CD8-positive, alpha-beta memory T cell (primary cell): ENCODE results near the gene SLC6A9. TPM values are rescaled to one million over a fixed set of nuclear protein-coding genes. Genes with fewer than 3 reads are reported as not detected.
A peak's percentile ranks its signal among the peaks of the same experiment; 100 is the strongest.

Experiments
- CTCF ChIA-PET: fragments of 350-600 bp; sonication (Branson Sonifier 250); formaldehyde crosslinking; loops from one replicate; lab custom pipeline; 2021; ENCODE audit warnings: antibody characterized with exemption; lab: Charles Lee
- POLR2A ChIA-PET: fragments of 350-600 bp; sonication (Branson Sonifier 250); formaldehyde crosslinking; loops from one replicate; lab custom pipeline; 2021; ENCODE audit warnings: antibody characterized with exemption; lab: Charles Lee
- DNase-seq, 5 donors: peaks; one replicate each; pipeline versions ENCODE4 v3.0.0 to v3.0.0-alpha.2; 2020 to 2022; ENCODE audit warnings: mixed read lengths in 1 of 5
- H3K27ac ChIP-seq: one replicate; pipeline ENCODE4 v1.7.0; 2013; ENCODE audit warnings: low read depth, mild to moderate bottlenecking, low read length, moderate library complexity
- H3K27me3 ChIP-seq: 2 replicates; pipeline ENCODE4 v1.7.0; 2013; ENCODE audit warnings: low read length, mild to moderate bottlenecking; ENCODE audit not compliant: insufficient read depth, poor library complexity, severe bottlenecking
- H3K36me3 ChIP-seq: 2 replicates; pipeline ENCODE4 v1.7.0; 2013; ENCODE audit warnings: mild to moderate bottlenecking, low read length, moderate library complexity; ENCODE audit not compliant: insufficient read depth
- H3K4me1 ChIP-seq: 2 replicates; pipeline ENCODE4 v1.7.0; 2013; ENCODE audit warnings: mild to moderate bottlenecking, low read length, moderate library complexity; ENCODE audit not compliant: insufficient read depth
- H3K4me3 ChIP-seq: 2 replicates; pipeline ENCODE4 v1.7.0; 2013; ENCODE audit warnings: mild to moderate bottlenecking, low read length
- H3K9me3 ChIP-seq: 2 replicates; pipeline ENCODE4 v1.7.0; 2013; ENCODE audit warnings: mild to moderate bottlenecking, low read length
- H3K27ac Mint-ChIP-seq, 8 donors: one replicate each; pipeline ENCODE4 v1.8.0; 2020 to 2021; ENCODE audit warnings: mixed read lengths in 8 of 8, mild to moderate bottlenecking in 6 of 8, inconsistent platforms in 3 of 8, moderate library complexity in 3 of 8
- H3K27me3 Mint-ChIP-seq, 2 donors: one replicate each; pipeline ENCODE4 v1.8.0; 2020 to 2021; ENCODE audit warnings: mixed read lengths in 2 of 2, mild to moderate bottlenecking in 1 of 2, moderate library complexity in 1 of 2
- H3K36me3 Mint-ChIP-seq, 3 donors: one replicate each; pipeline ENCODE4 v1.8.0; 2020 to 2021; ENCODE audit warnings: mixed read lengths in 3 of 3, inconsistent platforms in 1 of 3, mild to moderate bottlenecking in 1 of 3
- H3K4me1 Mint-ChIP-seq, 3 donors: one replicate each; pipeline ENCODE4 v1.8.0; 2020 to 2021; ENCODE audit warnings: mixed read lengths in 3 of 3, inconsistent platforms in 1 of 3, mild to moderate bottlenecking in 1 of 3
- H3K4me3 Mint-ChIP-seq, 7 donors: one replicate each; pipeline ENCODE4 v1.8.0; 2020 to 2021; ENCODE audit warnings: mixed read lengths in 7 of 7, mild to moderate bottlenecking in 6 of 7, moderate library complexity in 4 of 7, inconsistent platforms in 2 of 7
- H3K9me3 Mint-ChIP-seq, 5 donors: one replicate each; pipeline ENCODE4 v1.8.0; 2020 to 2022; ENCODE audit warnings: mixed read lengths in 5 of 5, mild to moderate bottlenecking in 3 of 5, moderate library complexity in 2 of 5, inconsistent platforms in 1 of 5
- polyA plus RNA-seq: library from polyadenylated mRNA; unstranded; fragments of 300-500 nt; fragmentation: Illumina TruSeq; gene quantifications from one replicate; pipeline ENCODE4 v1.2.3, GENCODE V29; 2021
- total RNA-seq, 2 experiments: library from RNA; stranded (reverse); gene quantifications; one replicate each; pipeline ENCODE4 v1.2.3, GENCODE V29; 2021

SLC6A9 gene
- total and polyA plus RNA-seq, 3 experiments from 2014 or later: 0.21 to 7.3 (median 6.8) TPM

DNA sequence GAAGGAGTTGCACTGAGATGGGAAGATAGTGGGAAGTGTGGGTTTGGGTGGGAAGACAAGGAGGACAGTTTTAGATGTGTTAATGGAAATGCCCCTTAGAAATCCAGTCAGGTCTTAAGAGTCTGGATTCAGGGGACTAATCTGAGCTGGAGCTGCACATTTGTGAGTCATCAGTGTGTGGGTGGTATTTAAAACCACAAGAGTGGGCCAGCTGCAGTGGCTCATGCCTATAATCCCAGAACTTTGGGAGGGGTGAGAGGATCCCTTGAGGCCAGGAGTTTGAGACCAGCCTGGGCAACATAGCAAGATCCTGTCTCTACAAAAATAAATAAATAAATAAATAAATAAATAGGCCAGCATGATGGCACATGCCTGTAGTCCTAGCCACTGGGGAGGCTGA lies 40.9 kb upstream of the SLC6A9 start:
- no peaks in the 10 kb centered on the region for H3K36me3 ChIP-seq
- no peak overlapping the region for H3K27ac Mint-ChIP-seq
- H3K9me3 ChIP-seq: no peaks in the 10 kb centered on the region
- peaks cover 16 to 58% of the 10 kb centered on the region in 2 donors for H3K27me3 Mint-ChIP-seq
- H3K4me3 ChIP-seq: no peak overlapping the region
- POLR2A ChIA-PET: no interaction called here
- no peaks in the 10 kb centered on the region for H3K9me3 Mint-ChIP-seq
- CTCF ChIA-PET: no interaction called here
- H3K36me3 Mint-ChIP-seq: no peaks in the 10 kb centered on the region
- no peak for DNase-seq
- no peaks in the 10 kb centered on the region for H3K4me1 Mint-ChIP-seq
- H3K4me1 ChIP-seq: no peaks in the 10 kb centered on the region
- no peak overlapping the region for H3K27ac ChIP-seq
- no peaks in the 10 kb centered on the region for H3K27me3 ChIP-seq
- H3K4me3 Mint-ChIP-seq: no peak overlapping the region

DNA sequence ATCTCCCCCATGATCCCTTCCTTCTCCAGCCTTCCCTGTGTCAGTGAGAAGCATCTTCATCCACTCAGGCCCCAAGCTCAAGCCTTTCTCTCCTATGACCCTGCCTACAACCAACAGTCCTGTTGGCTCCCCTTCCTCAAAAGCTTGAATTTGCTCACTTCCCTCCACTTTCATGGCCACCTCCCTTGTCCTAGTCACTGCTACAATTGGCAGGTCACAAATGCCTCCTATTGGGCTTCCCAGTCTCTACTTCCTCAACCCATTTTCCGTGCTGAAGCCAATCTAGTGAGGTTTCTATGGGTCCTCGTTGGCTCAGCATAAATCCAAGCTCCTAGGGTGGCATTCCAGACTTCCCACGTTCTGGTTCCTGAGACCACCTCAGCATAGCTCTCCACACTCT lies 40.2 kb upstream of the SLC6A9 start:
- Mint-ChIP-seq H3K4me1 (no peaks in the 10 kb centered on the region), H3K27me3 (peaks cover 16 to 62% of the 10 kb centered on the region in 2 donors), H3K4me3 (no peak overlapping the region), H3K9me3 (no peaks in the 10 kb centered on the region), H3K27ac (peak overlapping the region in 1 of 8 donors; percentile 2), H3K36me3 (no peaks in the 10 kb centered on the region)
- no peak for DNase-seq
- Histone ChIP-seq H3K36me3 (no peaks in the 10 kb centered on the region), H3K27ac (no peak overlapping the region), H3K9me3 (no peaks in the 10 kb centered on the region), H3K27me3 (no peaks in the 10 kb centered on the region), H3K4me3 (no peak overlapping the region), H3K4me1 (no peaks in the 10 kb centered on the region)
- CTCF ChIA-PET: no interaction called here
- POLR2A ChIA-PET: no interaction called here

DNA sequence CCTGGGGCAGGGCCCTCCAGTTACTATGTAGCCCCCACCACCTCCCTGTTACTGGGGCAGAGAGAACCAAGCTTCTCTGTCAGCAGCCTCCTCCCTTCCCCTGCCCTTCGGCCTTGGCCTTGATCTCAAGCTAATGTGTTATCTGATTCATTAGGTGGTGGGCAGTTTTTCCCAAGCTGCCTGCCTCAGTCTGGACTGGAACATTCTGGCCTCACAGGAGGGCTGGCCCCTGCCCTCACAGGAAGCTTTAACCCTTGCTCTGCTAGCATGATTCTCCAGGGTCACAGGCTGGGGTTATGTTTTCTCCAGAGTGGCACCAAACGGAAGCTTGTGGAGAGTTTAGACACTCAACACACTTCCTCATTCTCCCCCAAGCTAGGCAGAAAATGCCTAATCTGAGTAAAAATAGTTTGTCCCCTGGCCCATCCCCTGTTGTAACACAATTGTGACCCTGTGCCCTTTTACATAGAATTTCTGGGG lies 37.2 kb upstream of the SLC6A9 start:
- Mint-ChIP-seq H3K27me3 (peaks cover 16 to 50% of the 10 kb centered on the region in 2 donors), H3K4me1 (no peaks in the 10 kb centered on the region), H3K36me3 (no peaks in the 10 kb centered on the region), H3K9me3 (no peaks in the 10 kb centered on the region), H3K4me3 (no peak overlapping the region), H3K27ac (no peak overlapping the region)
- H3K36me3 ChIP-seq: no peaks in the 10 kb centered on the region
- no peaks in the 10 kb centered on the region for H3K9me3 ChIP-seq
- H3K4me1 ChIP-seq: no peaks in the 10 kb centered on the region
- POLR2A ChIA-PET: no interaction called here
- H3K27me3 ChIP-seq: no peaks in the 10 kb centered on the region
- no peak overlapping the region for H3K27ac ChIP-seq
- no peak overlapping the region for H3K4me3 ChIP-seq
- DNase-seq: no peak
- CTCF ChIA-PET: no interaction called here

DNA sequence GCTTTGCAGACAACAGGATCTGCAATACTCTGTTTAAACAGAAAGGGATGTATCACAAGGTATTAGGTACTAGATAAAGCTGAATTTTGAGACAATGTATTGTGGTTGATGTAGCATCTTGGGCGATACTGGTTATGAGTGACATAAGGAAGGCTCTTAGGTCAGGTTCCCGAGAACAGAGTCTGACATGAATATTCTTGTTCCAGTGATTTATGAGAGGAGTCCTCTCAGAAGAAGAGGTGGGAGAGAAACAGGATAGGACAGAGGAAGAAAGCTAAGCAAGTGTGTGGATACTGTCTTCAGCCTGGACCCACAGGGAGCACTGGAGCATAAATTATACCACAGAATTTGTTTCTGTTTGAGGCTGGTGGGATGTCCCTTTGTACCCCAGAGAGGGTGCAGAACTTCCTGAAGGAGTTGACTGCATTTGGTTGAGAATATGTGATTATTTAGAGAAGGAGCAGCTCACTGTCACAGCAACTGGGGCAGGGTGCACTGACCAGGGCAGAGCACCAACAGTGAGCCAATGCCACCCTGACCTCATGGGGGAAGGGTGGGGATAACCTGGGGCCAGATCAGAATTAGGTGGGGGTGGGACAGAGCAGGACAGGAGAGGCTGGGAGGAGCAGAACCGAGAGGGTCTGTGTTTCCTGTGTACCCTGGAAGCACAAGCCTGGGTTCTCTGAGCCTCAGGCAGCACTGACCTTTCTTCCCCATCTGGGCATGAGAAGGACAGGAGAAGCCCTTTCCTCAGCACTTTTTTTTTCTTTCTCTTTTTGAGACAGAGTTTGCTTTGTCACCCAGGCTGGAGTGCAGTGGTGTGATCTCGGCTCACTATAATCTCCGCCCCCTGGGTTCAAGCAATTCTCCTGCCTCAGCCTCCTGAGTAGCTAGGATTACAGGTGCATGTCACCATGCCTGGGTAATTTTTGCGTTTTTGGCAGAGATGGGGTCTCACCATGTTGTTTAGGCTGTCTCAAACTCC lies 36.3 kb upstream of the SLC6A9 start:
- POLR2A ChIA-PET: no interaction called here

DNA sequence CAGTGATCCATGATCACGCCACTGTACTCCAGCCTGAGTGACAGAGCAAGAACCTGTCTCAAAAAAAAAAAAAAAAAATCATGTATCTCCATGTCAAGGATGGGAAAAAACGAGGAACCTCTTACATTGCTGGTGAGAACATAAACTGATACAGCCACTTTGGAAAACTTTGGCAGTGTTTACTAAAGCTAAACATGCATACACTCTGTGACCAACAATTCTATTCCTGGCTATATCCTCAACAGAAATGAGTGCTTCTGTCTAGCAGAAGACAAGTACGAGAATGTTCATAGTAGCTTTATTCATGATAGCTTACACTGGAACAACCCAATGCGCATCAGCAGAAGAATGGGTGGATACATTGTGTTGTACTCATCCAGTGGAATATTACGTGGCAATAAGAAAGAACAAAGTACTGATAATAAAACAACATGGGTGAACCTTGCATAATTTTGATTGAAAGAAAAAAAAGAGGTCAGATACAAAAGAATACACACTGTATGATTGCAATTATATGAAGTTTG lies 31.5 kb upstream of the SLC6A9 start:
- Mint-ChIP-seq H3K9me3 (no peaks in the 10 kb centered on the region), H3K27me3 (peaks cover 4 to 32% of the 10 kb centered on the region in 2 donors), H3K4me1 (no peaks in the 10 kb centered on the region), H3K36me3 (no peaks in the 10 kb centered on the region), H3K27ac (no peak overlapping the region), H3K4me3 (no peak overlapping the region)
- Histone ChIP-seq H3K27me3 (no peaks in the 10 kb centered on the region), H3K4me1 (no peaks in the 10 kb centered on the region), H3K4me3 (no peak overlapping the region), H3K9me3 (no peaks in the 10 kb centered on the region), H3K36me3 (no peaks in the 10 kb centered on the region), H3K27ac (no peak overlapping the region)
- ChIA-PET CTCF (no interaction called here), POLR2A (no interaction called here)
- no peak for DNase-seq

More for the DNA sequence above, 36.3 kb upstream of the SLC6A9 start:
- H3K27me3 Mint-ChIP-seq: peaks cover 15 to 44% of the 10 kb centered on the region in 2 donors
- CTCF ChIA-PET: no interaction called here
- H3K9me3 ChIP-seq: no peaks in the 10 kb centered on the region
- no peak overlapping the region for H3K4me3 Mint-ChIP-seq
- H3K27ac ChIP-seq: no peak overlapping the region
- no peaks in the 10 kb centered on the region for H3K4me1 ChIP-seq
- H3K36me3 ChIP-seq: no peaks in the 10 kb centered on the region
- H3K36me3 Mint-ChIP-seq: no peaks in the 10 kb centered on the region
- no peaks in the 10 kb centered on the region for H3K9me3 Mint-ChIP-seq
- H3K27ac Mint-ChIP-seq: no peak overlapping the region
- DNase-seq: no peak
- no peak overlapping the region for H3K4me3 ChIP-seq
- no peaks in the 10 kb centered on the region for H3K4me1 Mint-ChIP-seq
- H3K27me3 ChIP-seq: no peaks in the 10 kb centered on the region

DNA sequence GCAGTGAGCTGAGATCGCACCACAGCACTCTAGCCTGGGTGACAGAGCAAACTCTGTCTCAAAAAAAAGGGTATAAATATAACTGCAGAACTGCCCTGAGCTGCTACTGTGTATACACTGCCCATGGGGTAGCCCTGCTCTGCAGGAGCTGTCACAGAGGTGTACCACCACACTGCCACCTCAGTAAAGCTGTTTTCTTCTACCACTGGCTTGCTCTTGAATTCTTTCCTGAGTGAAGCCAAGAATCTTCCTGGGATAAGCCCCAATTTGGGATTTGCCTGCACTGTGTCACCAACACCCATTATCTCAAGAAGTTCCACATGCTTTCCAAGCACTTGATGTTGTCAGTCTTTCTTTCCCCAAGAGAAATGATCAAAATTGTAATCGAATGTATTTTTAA lies 30.6 kb upstream of the SLC6A9 start:
- CTCF ChIA-PET: no interaction called here
- H3K27ac ChIP-seq: no peak overlapping the region
- peaks cover 4 to 31% of the 10 kb centered on the region in 2 donors for H3K27me3 Mint-ChIP-seq
- no peak overlapping the region for H3K4me3 Mint-ChIP-seq
- H3K9me3 Mint-ChIP-seq: no peaks in the 10 kb centered on the region
- H3K9me3 ChIP-seq: no peaks in the 10 kb centered on the region
- H3K27ac Mint-ChIP-seq: no peak overlapping the region
- no peak for DNase-seq
- no peaks in the 10 kb centered on the region for H3K36me3 Mint-ChIP-seq
- no peak overlapping the region for H3K4me3 ChIP-seq
- no peaks in the 10 kb centered on the region for H3K4me1 ChIP-seq
- H3K36me3 ChIP-seq: no peaks in the 10 kb centered on the region
- no peaks in the 10 kb centered on the region for H3K27me3 ChIP-seq
- POLR2A ChIA-PET: no interaction called here
- no peaks in the 10 kb centered on the region for H3K4me1 Mint-ChIP-seq

DNA sequence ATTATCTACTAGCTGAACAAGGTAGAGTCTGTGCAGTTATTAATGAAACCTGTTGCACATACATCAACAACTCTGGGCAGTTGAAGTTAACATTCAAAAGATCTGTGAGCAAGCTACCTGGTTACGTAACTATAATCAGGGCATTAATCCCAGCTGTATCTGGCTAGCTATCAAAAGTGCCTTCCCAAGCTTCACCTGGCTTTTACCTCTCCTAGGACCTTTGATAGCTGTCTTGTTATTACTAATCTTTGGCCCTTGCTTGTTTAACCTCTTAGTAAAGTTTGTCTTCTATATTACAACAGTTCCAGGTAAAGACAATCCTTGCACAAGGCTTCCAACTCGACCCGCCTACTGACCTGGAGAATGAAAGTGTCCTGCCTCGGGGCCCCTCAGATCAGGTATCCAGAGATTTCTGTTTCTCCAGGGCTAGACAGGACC lies 29.6 kb upstream of the SLC6A9 start:
- Mint-ChIP-seq H3K27me3 (peaks cover 6 to 28% of the 10 kb centered on the region in 2 donors), H3K4me3 (no peak overlapping the region), H3K36me3 (no peaks in the 10 kb centered on the region), H3K9me3 (no peaks in the 10 kb centered on the region), H3K27ac (no peak overlapping the region), H3K4me1 (no peaks in the 10 kb centered on the region)
- Histone ChIP-seq H3K27ac (no peak overlapping the region), H3K36me3 (no peaks in the 10 kb centered on the region), H3K27me3 (no peaks in the 10 kb centered on the region), H3K4me1 (no peaks in the 10 kb centered on the region), H3K4me3 (no peak overlapping the region), H3K9me3 (no peaks in the 10 kb centered on the region)
- CTCF ChIA-PET: no interaction called here
- no peak for DNase-seq
- POLR2A ChIA-PET: no interaction called here

DNA sequence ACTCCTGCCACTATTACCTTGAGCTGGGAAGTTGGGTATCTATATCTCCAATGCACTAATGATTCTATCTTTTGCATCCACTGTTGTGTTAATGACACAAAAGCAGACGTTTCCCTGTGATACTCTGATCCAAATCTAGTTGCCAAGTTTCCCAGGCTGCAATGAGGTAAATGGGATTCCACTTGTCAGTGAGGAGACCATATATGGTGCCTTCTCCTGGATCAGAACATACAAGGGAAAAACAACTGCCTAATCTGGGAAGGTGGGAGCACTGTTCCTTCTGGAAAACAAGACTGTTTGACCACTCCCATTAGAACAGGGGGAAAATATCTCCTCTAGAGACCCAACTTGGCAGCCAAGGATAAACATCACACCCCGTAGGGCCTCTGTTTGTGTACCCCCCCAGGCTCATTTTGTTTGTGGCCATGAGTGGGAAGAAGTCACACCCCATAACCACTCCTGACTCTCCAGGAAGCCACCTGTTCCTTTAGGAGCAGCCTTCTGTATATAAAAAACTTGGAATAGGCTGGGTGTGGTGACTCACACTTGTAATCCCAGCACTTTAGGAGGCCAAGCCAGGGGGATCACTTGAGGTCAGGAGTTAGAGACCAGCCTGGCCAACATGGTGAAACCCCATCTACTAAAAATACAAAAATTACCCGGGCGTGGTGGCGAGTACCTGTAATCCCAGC lies 28.5 kb upstream of the SLC6A9 start:
- H3K27me3 Mint-ChIP-seq: peaks cover 9 to 28% of the 10 kb centered on the region in 2 donors
- ChIA-PET POLR2A (no interaction called here), CTCF (no interaction called here)

More for the DNA sequence above, 28.5 kb upstream of the SLC6A9 start:
- no peaks in the 10 kb centered on the region for H3K4me1 Mint-ChIP-seq
- Histone ChIP-seq H3K4me3 (no peak overlapping the region), H3K27me3 (no peaks in the 10 kb centered on the region), H3K4me1 (no peaks in the 10 kb centered on the region), H3K27ac (no peak overlapping the region), H3K36me3 (no peaks in the 10 kb centered on the region), H3K9me3 (no peaks in the 10 kb centered on the region)
- no peak overlapping the region for H3K27ac Mint-ChIP-seq
- DNase-seq: no peak
- no peak overlapping the region for H3K4me3 Mint-ChIP-seq
- H3K36me3 Mint-ChIP-seq: no peaks in the 10 kb centered on the region
- no peaks in the 10 kb centered on the region for H3K9me3 Mint-ChIP-seq
